Calu3 (cell line): ENCODE measurements around the gene VNN1. TPM values are rescaled to one million over a fixed set of nuclear protein-coding genes. Genes with fewer than 3 reads are reported as not detected.
"Not testable (repeated sequence)": the region's sequence is repeated elsewhere in the genome, so short reads cannot be mapped to it uniquely, and the experiment has no call there.

Source experiments
- BruUV-seq: library from RNA; stranded (reverse); fragments of 400-500 nt; replicated peaks from 2 replicates; lab custom pipeline; 2021; lab: Mats Ljungman, UMichigan
- CTCF ChIA-PET: fragments of 300-600 bp; sonication (Branson Sonifier 250); formaldehyde crosslinking; loops from one replicate; lab custom pipeline; 2022; ENCODE audit warnings: antibody characterized with exemption; lab: Charles Lee
- DNase-seq: peaks from one replicate; pipeline ENCODE4 v3.0.0; 2022
- H3K27ac Mint-ChIP-seq: one replicate; pipeline ENCODE4 v1.8.0; 2022; ENCODE audit warnings: mixed read lengths; ENCODE audit not compliant: unreplicated experiment
- H3K27me3 Mint-ChIP-seq: one replicate; pipeline ENCODE4 v1.8.0; 2022; ENCODE audit warnings: mixed read lengths; ENCODE audit not compliant: unreplicated experiment
- H3K36me3 Mint-ChIP-seq: one replicate; pipeline ENCODE4 v1.8.0; 2022; ENCODE audit warnings: mild to moderate bottlenecking, moderate library complexity, mixed read lengths; ENCODE audit not compliant: insufficient read depth, unreplicated experiment
- H3K4me1 Mint-ChIP-seq: one replicate; pipeline ENCODE4 v1.8.0; 2022; ENCODE audit warnings: mild to moderate bottlenecking, low read depth, mixed read lengths; ENCODE audit not compliant: unreplicated experiment
- H3K4me3 Mint-ChIP-seq: one replicate; pipeline ENCODE4 v1.8.0; 2022; ENCODE audit warnings: mild to moderate bottlenecking, low read depth, moderate library complexity, mixed read lengths; ENCODE audit not compliant: unreplicated experiment
- H3K9me3 Mint-ChIP-seq: one replicate; pipeline ENCODE4 v1.8.0; 2022; ENCODE audit warnings: low read depth, mixed read lengths; ENCODE audit not compliant: unreplicated experiment
- CTCF ChIP-seq: fragments of 200-600 bp; IDR thresholded peaks from one replicate; pipeline ENCODE4 v1.8.0; 2022; ENCODE audit warnings: antibody characterized with exemption; ENCODE audit not compliant: unreplicated experiment
- intact Hi-C: fragments of 100-400 bp; cut with micrococcal nuclease; formaldehyde crosslinking; loops from one replicate; pipeline ENCODE4 v1.10.0; 2022; ENCODE audit not compliant: unreplicated experiment
- total RNA-seq: library from RNA; stranded (reverse); gene quantifications from 2 replicates; pipeline ENCODE4 v1.2.3, GENCODE V29; 2022

Gene VNN1
- total RNA-seq, 1 experiment from 2014 or later, result 13.3 TPM

- peaks cover 5% of the 10 kb centered on the region for H3K9me3 Mint-ChIP-seq
- H3K27me3 Mint-ChIP-seq, result no peaks in the 10 kb centered on the region
- peak overlapping the region; percentile 96 for H3K27ac Mint-ChIP-seq
- intact Hi-C loops, result loop anchor here (2.0 to 5.0 kb wide), 2 partner anchors 26 to 74 kb away; no protein-coding TSS in a partner anchor
- TSS peak; percentile 41 for BruUV-seq
- CTCF ChIA-PET, result interaction anchor here (2.0 to 3.0 kb wide), 2 partner anchors 26 to 29 kb away, joined by 8 to 10 read pairs; no protein-coding TSS in a partner anchor
- H3K4me3 Mint-ChIP-seq, result peak overlapping the region; percentile 53
- H3K4me1 Mint-ChIP-seq, result peaks cover 53% of the 10 kb centered on the region
- peaks cover 29% of the 10 kb centered on the region for H3K36me3 Mint-ChIP-seq
- TF ChIP-seq CTCF, result no peak
- DNase-seq, result no peak
Measured at GRCh38 chr6:132686531-132686930, 27.3 kb downstream of the VNN1 start.

GRCh38 chr6:132685009-132685408, 28.8 kb downstream of the VNN1 start:
- BruUV-seq, result no TSS peak
- Mint-ChIP-seq H3K9me3 (peaks cover 5% of the 10 kb centered on the region), H3K4me1 (peaks cover 40% of the 10 kb centered on the region), H3K27ac (peak overlapping the region; percentile 22), H3K4me3 (peak overlapping the region; percentile 53), H3K27me3 (no peaks in the 10 kb centered on the region), H3K36me3 (peaks cover 33% of the 10 kb centered on the region)
- CTCF ChIA-PET, result interaction anchor here (1.0 kb wide), 1 partner anchor 30 kb away, joined by 4 read pairs; no protein-coding TSS in a partner anchor
- DNase-seq, result no peak
- TF ChIP-seq CTCF, result no peak
- intact Hi-C loops, result loop anchor here (5.0 kb wide), 1 partner anchor 73 kb away; no protein-coding TSS in a partner anchor

GRCh38 chr6:132684272-132684671, 29.6 kb downstream of the VNN1 start:
- Mint-ChIP-seq H3K4me3 (peak overlapping the region; percentile 53), H3K9me3 (peaks cover 2% of the 10 kb centered on the region), H3K36me3 (peaks cover 38% of the 10 kb centered on the region), H3K4me1 (peaks cover 32% of the 10 kb centered on the region), H3K27me3 (no peaks in the 10 kb centered on the region), H3K27ac (peak overlapping the region; percentile 31)
- CTCF ChIA-PET, result interaction anchor here (1.0 kb wide), 1 partner anchor 31 kb away, joined by 4 read pairs; no protein-coding TSS in a partner anchor
- intact Hi-C loops, result no loop called here
- no peak for DNase-seq
- BruUV-seq, result no TSS peak
- TF ChIP-seq CTCF, result no peak

GRCh38 chr6:132683543-132683942, 30.3 kb downstream of the VNN1 start:
- no peak for TF ChIP-seq CTCF
- BruUV-seq, result no TSS peak
- H3K4me1 Mint-ChIP-seq, result peaks cover 28% of the 10 kb centered on the region
- H3K9me3 Mint-ChIP-seq, result peaks cover 2% of the 10 kb centered on the region
- no peaks in the 10 kb centered on the region for H3K27me3 Mint-ChIP-seq
- intact Hi-C loops, result no loop called here
- CTCF ChIA-PET, result no interaction called here
- DNase-seq, result peak; percentile 30
- peak overlapping the region; percentile 53 for H3K4me3 Mint-ChIP-seq
- H3K36me3 Mint-ChIP-seq, result peaks cover 39% of the 10 kb centered on the region
- peak overlapping the region; percentile 31 for H3K27ac Mint-ChIP-seq

- not testable (repeated sequence) for BruUV-seq, H3K4me3 Mint-ChIP-seq
Measured at GRCh38 chr6:132679094-132679493, 34.8 kb downstream of the VNN1 start.

More at GRCh38 chr6:132679094-132679493, 34.8 kb downstream of the VNN1 start:
- intact Hi-C loops, DNase-seq, H3K27me3 Mint-ChIP-seq, H3K27ac Mint-ChIP-seq, H3K9me3 Mint-ChIP-seq, H3K4me1 Mint-ChIP-seq, CTCF ChIA-PET: not testable (repeated sequence)
- peaks cover 23% of the 10 kb centered on the region for H3K36me3 Mint-ChIP-seq
